ENCODE results near the gene KLHL29.

DNA sequence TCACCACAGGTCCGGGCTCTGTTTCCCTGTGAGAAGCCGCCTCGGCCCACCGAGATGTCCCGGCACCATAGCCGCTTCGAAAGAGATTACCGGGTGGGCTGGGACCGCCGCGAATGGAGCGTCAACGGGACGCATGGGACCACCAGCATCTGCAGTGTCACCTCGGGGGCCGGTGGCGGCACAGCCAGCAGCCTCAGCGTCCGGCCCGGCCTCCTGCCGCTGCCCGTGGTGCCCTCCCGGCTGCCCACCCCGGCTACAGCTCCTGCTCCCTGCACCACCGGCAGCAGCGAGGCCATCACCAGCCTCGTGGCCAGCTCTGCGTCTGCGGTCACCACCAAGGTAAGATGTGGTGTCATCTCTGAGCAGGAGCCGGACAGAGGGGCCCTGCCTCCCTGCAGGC is 177.2 kb downstream of the KLHL29 start:
- TF ChIP-seq, protein P1, sequence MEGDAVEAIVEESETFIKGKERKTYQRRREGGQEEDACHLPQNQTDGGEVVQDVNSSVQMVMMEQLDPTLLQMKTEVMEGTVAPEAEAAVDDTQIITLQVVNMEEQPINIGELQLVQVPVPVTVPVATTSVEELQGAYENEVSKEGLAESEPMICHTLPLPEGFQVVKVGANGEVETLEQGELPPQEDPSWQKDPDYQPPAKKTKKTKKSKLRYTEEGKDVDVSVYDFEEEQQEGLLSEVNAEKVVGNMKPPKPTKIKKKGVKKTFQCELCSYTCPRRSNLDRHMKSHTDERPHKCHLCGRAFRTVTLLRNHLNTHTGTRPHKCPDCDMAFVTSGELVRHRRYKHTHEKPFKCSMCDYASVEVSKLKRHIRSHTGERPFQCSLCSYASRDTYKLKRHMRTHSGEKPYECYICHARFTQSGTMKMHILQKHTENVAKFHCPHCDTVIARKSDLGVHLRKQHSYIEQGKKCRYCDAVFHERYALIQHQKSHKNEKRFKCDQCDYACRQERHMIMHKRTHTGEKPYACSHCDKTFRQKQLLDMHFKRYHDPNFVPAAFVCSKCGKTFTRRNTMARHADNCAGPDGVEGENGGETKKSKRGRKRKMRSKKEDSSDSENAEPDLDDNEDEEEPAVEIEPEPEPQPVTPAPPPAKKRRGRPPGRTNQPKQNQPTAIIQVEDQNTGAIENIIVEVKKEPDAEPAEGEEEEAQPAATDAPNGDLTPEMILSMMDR (IDR thresholded peaks at IDR 0.05; ENCODE audit: poor library complexity): no peak
- no peak for TF ChIP-seq EZH2phosphoT487 (IDR thresholded peaks at IDR 0.05; ENCODE audit: low read depth, severe bottlenecking, unreplicated experiment)

Measured in hepatocyte (in vitro differentiated cells).